HFFc6 (cell line): Measurements from ENCODE around the gene PBOV1. TPM values are rescaled to one million over a fixed set of nuclear protein-coding genes. Genes with fewer than 3 reads are reported as not detected.

Experiments
- DNase-seq: peaks from one replicate; pipeline ENCODE4 v3.0.0-alpha.2; 2018
- H3K27ac Mint-ChIP-seq: 2 replicates; pipeline ENCODE4 v1.8.0; 2020; ENCODE audit warnings: mild to moderate bottlenecking, mixed read lengths
- H3K27me3 Mint-ChIP-seq: 2 replicates; pipeline ENCODE4 v1.8.0; 2021; ENCODE audit warnings: mild to moderate bottlenecking, moderate library complexity, mixed read lengths; ENCODE audit not compliant: insufficient read depth
- H3K36me3 Mint-ChIP-seq: 2 replicates; pipeline ENCODE4 v1.8.0; 2021; ENCODE audit warnings: low read depth, mixed read lengths
- H3K4me1 Mint-ChIP-seq: 2 replicates; pipeline ENCODE4 v1.8.0; 2020; ENCODE audit warnings: low read depth, mixed read lengths
- H3K4me3 Mint-ChIP-seq: 2 replicates; pipeline ENCODE4 v1.8.0; 2020; ENCODE audit warnings: mild to moderate bottlenecking, moderate library complexity, mixed read lengths
- H3K9me3 Mint-ChIP-seq: 2 replicates; pipeline ENCODE4 v1.8.0; 2020; ENCODE audit warnings: mild to moderate bottlenecking, mixed read lengths
- CTCF ChIP-seq: fragments of 200-600 bp; sonication (generic); IDR thresholded peaks from 2 replicates; pipeline ENCODE4 v1.5.0; 2021; ENCODE audit warnings: antibody characterized with exemption, mild to moderate bottlenecking
- total RNA-seq, 6 experiments: library from RNA; stranded (reverse); fragmentation: NEBNext Ultra II Directional; extraction: Animal tissue kit (Norgen Biotek cat#: 25700); gene quantifications; 2 replicates in 1 of 6; 3 replicates in 5 of 6; pipeline ENCODE4 v1.2.3, GENCODE V29; 2021

The PBOV1 gene
- total RNA-seq, 6 experiments from 2014 or later = not detected

GRCh38 chr6:138239774-138240173 lies 21.5 kb upstream of the PBOV1 start:
- no peak for TF ChIP-seq CTCF
- no peaks in the 10 kb centered on the region for H3K9me3 Mint-ChIP-seq
- peaks cover 9% of the 10 kb centered on the region for H3K4me1 Mint-ChIP-seq
- H3K27ac Mint-ChIP-seq = no peak overlapping the region
- no peak for DNase-seq
- no peaks in the 10 kb centered on the region for H3K36me3 Mint-ChIP-seq
- H3K4me3 Mint-ChIP-seq = no peak overlapping the region
- H3K27me3 Mint-ChIP-seq = no peaks in the 10 kb centered on the region; the same call in none of the 2 replicates

- Mint-ChIP-seq H3K4me1 (peaks cover 9% of the 10 kb centered on the region), H3K27ac (no peak overlapping the region), H3K27me3 (no peaks in the 10 kb centered on the region; the same call in 1 of the 2 replicates)
These were observed 20.1 kb upstream of the PBOV1 start for GRCh38 chr6:138238368-138238767.

GRCh38 chr6:138237463-138237862 lies 19.2 kb upstream of the PBOV1 start:
- no peak for TF ChIP-seq CTCF
- Mint-ChIP-seq H3K4me1 (peaks cover 9% of the 10 kb centered on the region), H3K4me3 (no peak overlapping the region), H3K9me3 (no peaks in the 10 kb centered on the region), H3K27ac (no peak overlapping the region), H3K36me3 (no peaks in the 10 kb centered on the region), H3K27me3 (no peaks in the 10 kb centered on the region; the same call in 1 of the 2 replicates)
- no peak for DNase-seq

More at GRCh38 chr6:138238368-138238767, 20.1 kb upstream of the PBOV1 start:
- DNase-seq = no peak
- no peak for TF ChIP-seq CTCF
- Mint-ChIP-seq H3K36me3 (no peaks in the 10 kb centered on the region), H3K4me3 (no peak overlapping the region), H3K9me3 (no peaks in the 10 kb centered on the region)

- Mint-ChIP-seq H3K9me3 (no peaks in the 10 kb centered on the region), H3K36me3 (no peaks in the 10 kb centered on the region), H3K4me3 (no peak overlapping the region), H3K27ac (no peak overlapping the region), H3K27me3 (no peaks in the 10 kb centered on the region; the same call in 1 of the 2 replicates), H3K4me1 (peaks cover 5% of the 10 kb centered on the region)
- TF ChIP-seq CTCF = no peak
- DNase-seq = no peak
These were observed 17.4 kb upstream of the PBOV1 start for GRCh38 chr6:138235693-138236092.

GRCh38 chr6:138235205-138235604 lies 16.9 kb upstream of the PBOV1 start:
- no peak overlapping the region for H3K27ac Mint-ChIP-seq
- no peak overlapping the region for H3K4me3 Mint-ChIP-seq
- no peaks in the 10 kb centered on the region for H3K9me3 Mint-ChIP-seq
- no peaks in the 10 kb centered on the region for H3K36me3 Mint-ChIP-seq
- DNase-seq = no peak
- no peaks in the 10 kb centered on the region; the same call in 1 of the 2 replicates for H3K27me3 Mint-ChIP-seq
- no peak for TF ChIP-seq CTCF
- peaks cover under 1% of the 10 kb centered on the region; the same call in 1 of the 2 replicates for H3K4me1 Mint-ChIP-seq

GRCh38 chr6:138234363-138234762 lies 16.1 kb upstream of the PBOV1 start:
- no peak overlapping the region for H3K27ac Mint-ChIP-seq
- DNase-seq = no peak
- no peaks in the 10 kb centered on the region for H3K36me3 Mint-ChIP-seq
- TF ChIP-seq CTCF = no peak
- H3K27me3 Mint-ChIP-seq = no peaks in the 10 kb centered on the region; the same call in 1 of the 2 replicates
- H3K4me3 Mint-ChIP-seq = no peak overlapping the region
- H3K9me3 Mint-ChIP-seq = no peaks in the 10 kb centered on the region
- H3K4me1 Mint-ChIP-seq = no peaks in the 10 kb centered on the region
